Heart left ventricle (tissue), 16 donors: ENCODE results near the gene AAR2. TPM values are rescaled to one million over a fixed set of nuclear protein-coding genes. Genes with fewer than 3 reads are reported as not detected.

ENCODE experiments used
- ATAC-seq, 4 donors: fragments of 200-7000 bp; cut with Tn5 transposase; one replicate each; pipeline ENCODE4 v1.9.1; 2020 to 2022; ENCODE audit warnings: moderate library complexity in 4 of 4, mild to moderate bottlenecking in 3 of 4, moderate number of reproducible peaks in 1 of 4
- DNase-seq, 5 donors: peaks; one replicate each; pipeline ENCODE4 v3.0.0-alpha.2; 2020
- H3K27ac ChIP-seq, 12 donors: fragments of 200-600 bp; sonication (generic) in 4 of 12; one replicate each; pipeline versions ENCODE4 v1.5.0 to v1.8.0; 2016 to 2022; ENCODE audit warnings: mild to moderate bottlenecking in 2 of 12
- H3K27me3 ChIP-seq, 9 donors: fragments of 200-600 bp; sonication (generic) in 2 of 9; one replicate each; pipeline versions ENCODE4 v1.5.1 to v1.8.0; 2016 to 2022; ENCODE audit warnings: mild to moderate bottlenecking in 3 of 9
- H3K36me3 ChIP-seq, 9 donors: fragments of 200-600 bp; sonication (generic) in 2 of 9; one replicate each; pipeline versions ENCODE4 v1.5.0 to v1.8.0; 2018 to 2022; ENCODE audit warnings: mild to moderate bottlenecking in 2 of 9
- H3K4me1 ChIP-seq, 12 donors: fragments of 200-600 bp; sonication (generic) in 4 of 12; one replicate each; pipeline versions ENCODE4 v1.5.0 to v1.8.0; 2016 to 2022; ENCODE audit warnings: mild to moderate bottlenecking in 3 of 12
- H3K4me3 ChIP-seq, 12 donors: fragments of 200-600 bp; sonication (generic) in 4 of 12; one replicate each; pipeline versions ENCODE4 v1.5.0 to v1.8.0; 2017 to 2022; ENCODE audit warnings: mild to moderate bottlenecking in 9 of 12, moderate library complexity in 4 of 12
- H3K9me3 ChIP-seq, 12 donors: fragments of 200-600 bp; sonication (generic) in 4 of 12; one replicate each; pipeline versions ENCODE4 v1.5.0 to v1.8.0; 2016 to 2022; ENCODE audit warnings: mild to moderate bottlenecking in 1 of 12
- CTCF ChIP-seq, 12 donors: fragments of 200-600 bp; sonication (generic) in 4 of 12; IDR thresholded peaks; one replicate each; pipeline versions ENCODE4 v1.5.0 to v1.8.0; 2018 to 2022; ENCODE audit warnings: antibody characterized with exemption in 12 of 12, mild to moderate bottlenecking in 5 of 12
- POLR2A ChIP-seq, 2 donors: fragments of 450-650 bp; IDR thresholded peaks; one replicate each; pipeline ENCODE4 v1.6.1; 2017; ENCODE audit warnings: antibody characterized with exemption in 2 of 2, mild to moderate bottlenecking in 2 of 2, moderate library complexity in 2 of 2
- WGBS, 4 donors: extraction: QIAGEN DNeasy Blood & Tissue Kit in 2 of 4; methylation state at CpG; one replicate each; pipeline versions ENCODE4 v1.1.5 to v1.1.7; 2013 to 2018; 5-methylcytosine and 5-hydroxymethylcytosine counted together
- intact Hi-C, 10 donors: fragments of 100-400 bp; cut with DNase I; formaldehyde crosslinking; loops; one replicate each; pipeline versions ENCODE4 v1.11.1 to v1.14.2; 2022
- polyA plus RNA-seq, 2 donors: library from polyadenylated mRNA; stranded (reverse); fragments of 200-250 nt; gene quantifications; one replicate each; pipeline ENCODE4 v1.2.3, GENCODE V29; 2013
- total RNA-seq, 9 donors: library from RNA; depleted of rRNA in 2 of 9; stranded (reverse); fragments of >200 nt in 2 of 9; fragmentation: NEBNext Ultra II Directional in 3 of 9; extraction: Animal tissue kit (Norgen Biotek cat#: 25700) in 3 of 9; gene quantifications; one replicate each; pipeline versions ENCODE4 v1.1.0 to v1.2.4, GENCODE V29; 2016 to 2023
- donor health status: ischemic (EF 13 %, LVEDD 7.1; RV severe dilation, severe dysfunction).
- donor health status: healthy with polysubstance abuse.
- donor health status: DM: no; HTN: yes; CAD: no.
- donor health status: DM: no; HTN: no; CAD: no.
- donor health status: ischemic (EF 25% LVEDD 6.9; RV normal size, moderate dysfunction).
- donor health status: ischemic (EF 25% LVEDD 5.7; RV mildly dilated, moderate dysfunction).
- donor health status: healthy.
- donor health status: DM: yes; HTN: yes; CAD: no.
- donor health status: ischemic (EF 35%, LVEDD 5.7; RV mildly dilated, moderate dysfunction).
- donor health status: nonischemic (EF 11% LVEDD 7.7; RV severe dilation, severe dysfunction).
- donor health status: DM: yes; HTN: yes; CAD: no.
- donor health status: PGD.
- donor health status: ischemic (EF 29% LVEDD 5.4; RV normal size, mild dysfunction).
- donor health status: nonischemic (EF 23%, LVEDD 6.1; RV moderate dilation, normal function).

The AAR2 gene
- total and polyA plus RNA-seq, 11 donors, result 7.8 to 26.9 (median 16.8) TPM

GRCh38 chr20:36236786-36237121 lies 476 bp downstream of the AAR2 start:
- H3K27me3 ChIP-seq, result no peaks in the 10 kb centered on the region
- peaks cover 0 to 25% (median 21%) of the 10 kb centered on the region in 9 donors for H3K36me3 ChIP-seq
- TF ChIP-seq POLR2A (IDR thresholded peaks at IDR 0.05) (no peak), CTCF (IDR thresholded peaks at IDR 0.05) (no peak)
- peaks cover 0 to 26% (median 19%) of the 10 kb centered on the region in 12 donors for H3K4me1 ChIP-seq
- H3K27ac ChIP-seq, result peak overlapping the region in 11 of 12 donors; percentile 51 to 90 (median 78)
- peak overlapping the region; percentile 43 to 97 (median 81) for H3K4me3 ChIP-seq
- no peaks in the 10 kb centered on the region for H3K9me3 ChIP-seq
- DNase-seq, result no peak
- ATAC-seq, result peak in 1 of 4 donors; percentile 10
- intact Hi-C loops, result no loop called here
- whole genome bisulfite sequencing, 4 donors, result 0 to 2% (median 1%) methylated on average over 6 of the region's 6 CpGs

- Histone ChIP-seq H3K9me3 (no peaks in the 10 kb centered on the region), H3K36me3 (peaks cover 0 to 32% (median 28%) of the 10 kb centered on the region in 9 donors), H3K27me3 (no peaks in the 10 kb centered on the region), H3K4me1 (peaks cover 0 to 26% (median 19%) of the 10 kb centered on the region in 12 donors), H3K4me3 (peak overlapping the region; percentile 43 to 97 (median 81)), H3K27ac (no peak overlapping the region)
- DNase-seq (no peak), ATAC-seq (no peak)
- 49 to 60% (median 59%) methylated on average over 5 of the region's 5 CpGs for WGBS, 4 donors
- no peak for TF ChIP-seq CTCF (IDR thresholded peaks at IDR 0.05)
- no peak for TF ChIP-seq POLR2A (IDR thresholded peaks at IDR 0.05)
- intact Hi-C loops, result no loop called here
Observed at GRCh38 chr20:36237477-36237876, 1.2 kb downstream of the AAR2 start.

GRCh38 chr20:36238153-36238552 lies 1.9 kb downstream of the AAR2 start:
- no peak for TF ChIP-seq POLR2A (IDR thresholded peaks at IDR 0.05)
- TF ChIP-seq CTCF (IDR thresholded peaks at IDR 0.05), result no peak
- WGBS, 4 donors, result 90 to 91% (median 91%) methylated on average over 3 of the region's 3 CpGs

GRCh38 chr20:36238760-36239159 lies 2.5 kb downstream of the AAR2 start:
- DNase-seq (no peak), ATAC-seq (no peak)
- TF ChIP-seq CTCF (IDR thresholded peaks at IDR 0.05) (no peak), POLR2A (IDR thresholded peaks at IDR 0.05) (no peak)
- intact Hi-C loops, result no loop called here
- Histone ChIP-seq H3K27me3 (no peaks in the 10 kb centered on the region), H3K27ac (no peak overlapping the region), H3K9me3 (no peaks in the 10 kb centered on the region), H3K36me3 (peaks cover 0 to 45% (median 40%) of the 10 kb centered on the region in 9 donors), H3K4me3 (no peak overlapping the region), H3K4me1 (peaks cover 0 to 29% (median 19%) of the 10 kb centered on the region in 12 donors)
- 70 to 81% (median 76%) methylated on average over 3 of the region's 3 CpGs for WGBS, 4 donors

More at GRCh38 chr20:36238153-36238552, 1.9 kb downstream of the AAR2 start:
- Histone ChIP-seq H3K27me3 (no peaks in the 10 kb centered on the region), H3K4me1 (peaks cover 0 to 26% (median 19%) of the 10 kb centered on the region in 12 donors), H3K36me3 (peaks cover 0 to 39% (median 34%) of the 10 kb centered on the region in 9 donors), H3K4me3 (peak overlapping the region in 1 of 12 donors; percentile 97), H3K27ac (no peak overlapping the region), H3K9me3 (no peaks in the 10 kb centered on the region)
- DNase-seq (no peak), ATAC-seq (no peak)
- intact Hi-C loops, result no loop called here
